ENCODE measurements around the gene TMPRSS11A.

The TMPRSS11A gene

GRCh38 chr4:67963356-67963755 is at the start of gene TMPRSS11A:
Gene TMPRSS11A (minus strand): TSS chr4:67963493. CDS start chr4:67963393, 100 bp downstream.
- DNase-seq = no peak

GRCh38 chr4:68011684-68012083 is 48.4 kb upstream of the TMPRSS11A start:
- DNase-seq = no peak

- DNase-seq = no peak
These were observed 39.6 kb upstream of the TMPRSS11A start for GRCh38 chr4:68002906-68003305.

- DNase-seq = no peak
These were observed 32.8 kb upstream of the TMPRSS11A start for GRCh38 chr4:67996127-67996526.

- no peak for DNase-seq
These were observed 25.7 kb upstream of the TMPRSS11A start for GRCh38 chr4:67988991-67989390.

GRCh38 chr4:67983333-67983732 is 20.0 kb upstream of the TMPRSS11A start:
- DNase-seq = no peak

GRCh38 chr4:67980512-67980911 is 17.2 kb upstream of the TMPRSS11A start:
- DNase-seq = no peak

- no peak for DNase-seq
These were observed 10.3 kb upstream of the TMPRSS11A start for GRCh38 chr4:67973608-67974007.

- no peak for DNase-seq
These were observed 8.4 kb downstream of the TMPRSS11A start for GRCh38 chr4:67954890-67955289.

GRCh38 chr4:67941074-67941473 is 22.2 kb downstream of the TMPRSS11A start:
- no peak for DNase-seq

GRCh38 chr4:67940506-67940905 is 22.8 kb downstream of the TMPRSS11A start:
- no peak for DNase-seq

GRCh38 chr4:67939195-67939594 is 24.1 kb downstream of the TMPRSS11A start:
- DNase-seq = no peak

GRCh38 chr4:67935888-67936287 is 27.4 kb downstream of the TMPRSS11A start:
- no peak for DNase-seq

- no peak for DNase-seq
These were observed 28.7 kb downstream of the TMPRSS11A start for GRCh38 chr4:67934628-67935027.

- no peak for DNase-seq
These were observed 29.5 kb downstream of the TMPRSS11A start for GRCh38 chr4:67933755-67934154.

- no peak for DNase-seq
These were observed 30.3 kb downstream of the TMPRSS11A start for GRCh38 chr4:67933038-67933437.

GRCh38 chr4:67931256-67931655 is 32.0 kb downstream of the TMPRSS11A start:
- no peak for DNase-seq

- no peak for DNase-seq
These were observed 33.9 kb downstream of the TMPRSS11A start for GRCh38 chr4:67929426-67929825.

- DNase-seq = no peak
These were observed 34.7 kb downstream of the TMPRSS11A start for GRCh38 chr4:67928546-67928945.

GRCh38 chr4:67927251-67927650 is 36.0 kb downstream of the TMPRSS11A start:
- DNase-seq = no peak

GRCh38 chr4:67926485-67926884 is 36.8 kb downstream of the TMPRSS11A start:
- DNase-seq = no peak

- DNase-seq = no peak
These were observed 40.6 kb downstream of the TMPRSS11A start for GRCh38 chr4:67922697-67923096.

GRCh38 chr4:67918428-67918827 is 44.9 kb downstream of the TMPRSS11A start:
- DNase-seq = no peak

GRCh38 chr4:67915400-67915966 is 47.8 kb downstream of the TMPRSS11A start:
- DNase-seq = no peak

GRCh38 chr4:67912080-67912479 is 51.2 kb downstream of the TMPRSS11A start:
- no peak for DNase-seq

GRCh38 chr4:67911638-67912037 is 51.7 kb downstream of the TMPRSS11A start:
- no peak for DNase-seq
